GM23338 (cell line): Measurements from ENCODE around the gene EMP2. TPM values are rescaled to one million over a fixed set of nuclear protein-coding genes. Genes with fewer than 3 reads are reported as not detected.

ENCODE experiments used
- ATAC-seq: fragments of 200-7000 bp; cut with Tn5 transposase; 3 replicates; pipeline ENCODE4 v1.9.1; 2020
- DNase-seq: peaks from one replicate; pipeline ENCODE4 v3.0.0-alpha.2; 2015; ENCODE audit warnings: low spot score
- H2AFZ ChIP-seq: fragments of 200-600 bp; sonication (generic); 2 replicates; pipeline ENCODE4 v1.8.0; 2016; ENCODE audit warnings: antibody characterized with exemption, mild to moderate bottlenecking, moderate library complexity
- H3F3A ChIP-seq: fragments of 200-600 bp; sonication (generic); replicated peaks from 2 replicates; pipeline ENCODE4 v1.8.0; 2017; ENCODE audit warnings: antibody characterized with exemption, mixed run types, low read depth
- H3K27ac ChIP-seq: fragments of 200-600 bp; sonication (generic); 2 replicates; pipeline ENCODE4 v1.6.1; 2016; ENCODE audit warnings: low read depth
- H3K27me3 ChIP-seq: fragments of 200-600 bp; sonication (generic); 2 replicates; pipeline ENCODE4 v1.8.0; 2016; ENCODE audit warnings: mild to moderate bottlenecking, mixed run types, moderate library complexity; ENCODE audit not compliant: insufficient read depth
- H3K36me3 ChIP-seq: fragments of 200-600 bp; sonication (generic); 2 replicates; pipeline ENCODE4 v1.8.0; 2016; ENCODE audit warnings: mild to moderate bottlenecking; ENCODE audit not compliant: insufficient read depth
- H3K4me1 ChIP-seq: fragments of 200-600 bp; sonication (generic); 2 replicates; pipeline ENCODE4 v1.8.0; 2016; ENCODE audit warnings: mild to moderate bottlenecking, moderate library complexity; ENCODE audit not compliant: insufficient read depth
- H3K4me2 ChIP-seq: fragments of 200-600 bp; sonication (generic); 2 replicates; pipeline ENCODE4 v1.7.1; 2017; ENCODE audit warnings: mixed run types
- H3K4me3 ChIP-seq: fragments of 200-600 bp; sonication (generic); 2 replicates; pipeline ENCODE4 v1.6.1; 2016; ENCODE audit warnings: mixed run types
- H3K79me2 ChIP-seq: fragments of 200-600 bp; sonication (generic); replicated peaks from 2 replicates; pipeline ENCODE4 v1.8.0; 2017; ENCODE audit warnings: mild to moderate bottlenecking; ENCODE audit not compliant: insufficient read depth
- H3K9me2 ChIP-seq: fragments of 200-600 bp; sonication (generic); 2 replicates; pipeline ENCODE4 v1.8.0; 2017; ENCODE audit not compliant: insufficient read depth
- H4K20me1 ChIP-seq: fragments of 200-600 bp; sonication (generic); replicated peaks from 2 replicates; pipeline ENCODE4 v1.8.0; 2017; ENCODE audit warnings: mild to moderate bottlenecking; ENCODE audit not compliant: insufficient read depth
- H3K27ac Mint-ChIP-seq: 2 replicates; pipeline ENCODE4 v1.8.0; 2020; ENCODE audit warnings: inconsistent platforms, mild to moderate bottlenecking, moderate library complexity, mixed read lengths
- H3K27me3 Mint-ChIP-seq: 3 replicates; pipeline ENCODE4 v1.8.0; 2022; ENCODE audit warnings: low read depth, mild to moderate bottlenecking, moderate library complexity, mixed read lengths, inconsistent platforms; ENCODE audit not compliant: insufficient read depth, poor library complexity
- H3K36me3 Mint-ChIP-seq: 3 replicates; pipeline ENCODE4 v1.8.0; 2021; ENCODE audit warnings: low read depth, mild to moderate bottlenecking, inconsistent platforms, moderate library complexity, mixed read lengths
- H3K4me1 Mint-ChIP-seq: 3 replicates; pipeline ENCODE4 v1.8.0; 2020; ENCODE audit warnings: mild to moderate bottlenecking, inconsistent platforms, mixed read lengths
- H3K4me3 Mint-ChIP-seq: 3 replicates; pipeline ENCODE4 v1.8.0; 2021; ENCODE audit warnings: moderate library complexity, mild to moderate bottlenecking, inconsistent platforms, mixed read lengths
- H3K9me3 Mint-ChIP-seq: 3 replicates; pipeline ENCODE4 v1.8.0; 2020; ENCODE audit warnings: moderate library complexity, mild to moderate bottlenecking, inconsistent platforms, mixed read lengths
- STAT1 ChIP-seq: IDR thresholded peaks from one replicate; pipeline ENCODE4 v1.6.1; 2016; ENCODE audit warnings: antibody characterized with exemption; ENCODE audit not compliant: unreplicated experiment
- ZNF114 ChIP-seq: fragments of 250-450 bp; sonication (Bioruptor Pico); IDR thresholded peaks from 2 replicates; pipeline ENCODE4 v1.5.0; 2020; ENCODE audit warnings: mild to moderate bottlenecking, moderate library complexity
- polyA plus RNA-seq: library from polyadenylated mRNA; unstranded; fragments of >200 nt; fragmentation: Nextera tagmentation; extraction: Ambion mirVana; gene quantifications from 2 replicates; pipeline ENCODE4 v1.2.1, GENCODE V29; 2016
- total RNA-seq: library from RNA; depleted of rRNA; stranded (reverse); fragments of >200 nt; shearing (Covaris generic); gene quantifications from 2 replicates; pipeline ENCODE4 v1.2.3, GENCODE V29; 2014
- TF ChIP-seq, protein P1 (sequence below): IDR thresholded peaks from one replicate; pipeline ENCODE4 v1.6.1; 2018; ENCODE audit warnings: antibody characterized with exemption; ENCODE audit not compliant: unreplicated experiment
- TF ChIP-seq, protein P2 (sequence below), 2 experiments: fragments of 200-600 bp in 1 of 2; sonication (generic) in 1 of 2; conservative IDR thresholded peaks; 2 replicates each; pipeline versions ENCODE4 v1.5.1 to v1.6.1; 2016 to 2017; ENCODE audit warnings: antibody characterized with exemption in 2 of 2, low read depth in 2 of 2, mild to moderate bottlenecking in 2 of 2, moderate library complexity in 1 of 2
- TF ChIP-seq, protein P3 (sequence below): fragments of 250-450 bp; sonication (Bioruptor Pico); IDR thresholded peaks from 2 replicates; pipeline ENCODE4 v1.5.0; 2020; ENCODE audit warnings: mild to moderate bottlenecking, moderate library complexity

The EMP2 gene
- total and polyA plus RNA-seq, 2 experiments from 2014 or later = 7.3 to 40.1 TPM

DNA sequence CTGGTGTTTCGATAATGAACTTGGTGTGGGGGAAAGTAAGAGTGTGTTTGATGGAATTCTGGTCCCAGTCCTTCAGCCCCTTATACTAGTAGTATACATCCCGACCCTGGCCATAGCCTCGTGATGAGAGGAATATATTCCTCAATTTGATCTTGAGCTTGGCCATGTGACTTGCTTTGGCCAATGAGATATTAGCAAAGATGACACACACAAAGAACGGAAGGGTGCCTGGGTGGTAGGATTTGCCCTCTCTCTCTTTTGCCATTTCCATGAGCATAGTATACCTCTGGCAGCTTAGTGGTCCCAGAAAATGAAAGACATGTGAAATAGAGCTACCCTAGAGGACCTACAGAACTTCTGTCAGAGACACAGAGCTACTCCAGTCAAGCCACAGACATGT, 2.9 kb upstream of the EMP2 start:
- Histone ChIP-seq H3K27me3 (no peaks in the 10 kb centered on the region), H3K27ac (no peak overlapping the region), H3K79me2 (no peaks in the 10 kb centered on the region), H3K4me1 (peaks cover 31% of the 10 kb centered on the region), H3K9me2 (no peaks in the 10 kb centered on the region), H3K4me3 (no peak overlapping the region), H3K36me3 (no peaks in the 10 kb centered on the region), H3F3A (0 out of 2 replicates have a peak, but pooled peaks cover 3% of the 10 kb centered on the region), H2AFZ (no peak overlapping the region), H4K20me1 (no peaks in the 10 kb centered on the region), H3K4me2 (no peak overlapping the region)
- Mint-ChIP-seq H3K4me3 (no peak overlapping the region), H3K4me1 (peaks cover 40% of the 10 kb centered on the region), H3K27me3 (peaks cover 11% of the 10 kb centered on the region), H3K9me3 (no peaks in the 10 kb centered on the region; the same call in 2 of the 3 replicates), H3K27ac (no peak overlapping the region), H3K36me3 (no peaks in the 10 kb centered on the region; the same call in 2 of the 3 replicates)
- no peak for ATAC-seq
- TF ChIP-seq, protein P1, sequence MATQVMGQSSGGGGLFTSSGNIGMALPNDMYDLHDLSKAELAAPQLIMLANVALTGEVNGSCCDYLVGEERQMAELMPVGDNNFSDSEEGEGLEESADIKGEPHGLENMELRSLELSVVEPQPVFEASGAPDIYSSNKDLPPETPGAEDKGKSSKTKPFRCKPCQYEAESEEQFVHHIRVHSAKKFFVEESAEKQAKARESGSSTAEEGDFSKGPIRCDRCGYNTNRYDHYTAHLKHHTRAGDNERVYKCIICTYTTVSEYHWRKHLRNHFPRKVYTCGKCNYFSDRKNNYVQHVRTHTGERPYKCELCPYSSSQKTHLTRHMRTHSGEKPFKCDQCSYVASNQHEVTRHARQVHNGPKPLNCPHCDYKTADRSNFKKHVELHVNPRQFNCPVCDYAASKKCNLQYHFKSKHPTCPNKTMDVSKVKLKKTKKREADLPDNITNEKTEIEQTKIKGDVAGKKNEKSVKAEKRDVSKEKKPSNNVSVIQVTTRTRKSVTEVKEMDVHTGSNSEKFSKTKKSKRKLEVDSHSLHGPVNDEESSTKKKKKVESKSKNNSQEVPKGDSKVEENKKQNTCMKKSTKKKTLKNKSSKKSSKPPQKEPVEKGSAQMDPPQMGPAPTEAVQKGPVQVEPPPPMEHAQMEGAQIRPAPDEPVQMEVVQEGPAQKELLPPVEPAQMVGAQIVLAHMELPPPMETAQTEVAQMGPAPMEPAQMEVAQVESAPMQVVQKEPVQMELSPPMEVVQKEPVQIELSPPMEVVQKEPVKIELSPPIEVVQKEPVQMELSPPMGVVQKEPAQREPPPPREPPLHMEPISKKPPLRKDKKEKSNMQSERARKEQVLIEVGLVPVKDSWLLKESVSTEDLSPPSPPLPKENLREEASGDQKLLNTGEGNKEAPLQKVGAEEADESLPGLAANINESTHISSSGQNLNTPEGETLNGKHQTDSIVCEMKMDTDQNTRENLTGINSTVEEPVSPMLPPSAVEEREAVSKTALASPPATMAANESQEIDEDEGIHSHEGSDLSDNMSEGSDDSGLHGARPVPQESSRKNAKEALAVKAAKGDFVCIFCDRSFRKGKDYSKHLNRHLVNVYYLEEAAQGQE = no peak
- TF ChIP-seq, protein P2, sequence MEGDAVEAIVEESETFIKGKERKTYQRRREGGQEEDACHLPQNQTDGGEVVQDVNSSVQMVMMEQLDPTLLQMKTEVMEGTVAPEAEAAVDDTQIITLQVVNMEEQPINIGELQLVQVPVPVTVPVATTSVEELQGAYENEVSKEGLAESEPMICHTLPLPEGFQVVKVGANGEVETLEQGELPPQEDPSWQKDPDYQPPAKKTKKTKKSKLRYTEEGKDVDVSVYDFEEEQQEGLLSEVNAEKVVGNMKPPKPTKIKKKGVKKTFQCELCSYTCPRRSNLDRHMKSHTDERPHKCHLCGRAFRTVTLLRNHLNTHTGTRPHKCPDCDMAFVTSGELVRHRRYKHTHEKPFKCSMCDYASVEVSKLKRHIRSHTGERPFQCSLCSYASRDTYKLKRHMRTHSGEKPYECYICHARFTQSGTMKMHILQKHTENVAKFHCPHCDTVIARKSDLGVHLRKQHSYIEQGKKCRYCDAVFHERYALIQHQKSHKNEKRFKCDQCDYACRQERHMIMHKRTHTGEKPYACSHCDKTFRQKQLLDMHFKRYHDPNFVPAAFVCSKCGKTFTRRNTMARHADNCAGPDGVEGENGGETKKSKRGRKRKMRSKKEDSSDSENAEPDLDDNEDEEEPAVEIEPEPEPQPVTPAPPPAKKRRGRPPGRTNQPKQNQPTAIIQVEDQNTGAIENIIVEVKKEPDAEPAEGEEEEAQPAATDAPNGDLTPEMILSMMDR (conservative IDR thresholded peaks at IDR 0.05; ENCODE audit: low read depth in 2 of 2) = no peak
- no peak for TF ChIP-seq ZNF114 (CRISPR knock-in tag)
- DNase-seq = no peak

DNA sequence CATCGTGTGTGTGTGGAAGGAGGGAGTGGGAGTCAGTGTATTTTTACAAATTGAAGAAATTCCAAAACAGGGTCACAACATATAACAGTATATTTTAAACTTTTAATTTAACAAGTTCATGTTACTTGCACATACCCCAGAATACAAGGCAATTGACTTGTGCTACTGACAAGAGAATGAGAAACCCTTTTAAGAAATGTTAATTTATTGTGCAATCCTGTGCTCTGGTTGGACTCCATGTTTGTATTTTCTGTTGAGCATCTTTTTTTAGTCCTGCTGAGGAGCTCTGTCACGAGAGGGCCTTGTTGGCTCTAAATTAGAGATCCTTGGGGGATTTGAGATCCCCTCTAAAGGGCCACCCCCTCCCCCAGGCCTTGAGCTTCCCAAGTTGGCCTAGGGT, 1.1 kb upstream of the EMP2 start:
- Histone ChIP-seq H3K79me2 (no peaks in the 10 kb centered on the region), H4K20me1 (no peaks in the 10 kb centered on the region), H3K27me3 (no peaks in the 10 kb centered on the region), H3K36me3 (no peaks in the 10 kb centered on the region), H3K9me2 (no peaks in the 10 kb centered on the region), H3K27ac (no peak overlapping the region), H3K4me2 (peak overlapping the region; percentile 94), H2AFZ (no peak overlapping the region), H3K4me3 (peak overlapping the region; percentile 82; the same call in 1 of the 2 replicates), H3K4me1 (peaks cover 43% of the 10 kb centered on the region), H3F3A (0 out of 2 replicates have a peak, but pooled peaks cover 3% of the 10 kb centered on the region)
- Mint-ChIP-seq H3K27ac (no peak overlapping the region; the same call in 1 of the 2 replicates), H3K36me3 (no peaks in the 10 kb centered on the region; the same call in 2 of the 3 replicates), H3K9me3 (no peaks in the 10 kb centered on the region; the same call in 2 of the 3 replicates), H3K27me3 (peaks cover 16% of the 10 kb centered on the region), H3K4me1 (peaks cover 57% of the 10 kb centered on the region), H3K4me3 (peak overlapping the region; percentile 78)
- DNase-seq = no peak
- no peak for ATAC-seq
- no peak for TF ChIP-seq STAT1
- TF ChIP-seq, protein P1 = no peak
- TF ChIP-seq, protein P3, sequence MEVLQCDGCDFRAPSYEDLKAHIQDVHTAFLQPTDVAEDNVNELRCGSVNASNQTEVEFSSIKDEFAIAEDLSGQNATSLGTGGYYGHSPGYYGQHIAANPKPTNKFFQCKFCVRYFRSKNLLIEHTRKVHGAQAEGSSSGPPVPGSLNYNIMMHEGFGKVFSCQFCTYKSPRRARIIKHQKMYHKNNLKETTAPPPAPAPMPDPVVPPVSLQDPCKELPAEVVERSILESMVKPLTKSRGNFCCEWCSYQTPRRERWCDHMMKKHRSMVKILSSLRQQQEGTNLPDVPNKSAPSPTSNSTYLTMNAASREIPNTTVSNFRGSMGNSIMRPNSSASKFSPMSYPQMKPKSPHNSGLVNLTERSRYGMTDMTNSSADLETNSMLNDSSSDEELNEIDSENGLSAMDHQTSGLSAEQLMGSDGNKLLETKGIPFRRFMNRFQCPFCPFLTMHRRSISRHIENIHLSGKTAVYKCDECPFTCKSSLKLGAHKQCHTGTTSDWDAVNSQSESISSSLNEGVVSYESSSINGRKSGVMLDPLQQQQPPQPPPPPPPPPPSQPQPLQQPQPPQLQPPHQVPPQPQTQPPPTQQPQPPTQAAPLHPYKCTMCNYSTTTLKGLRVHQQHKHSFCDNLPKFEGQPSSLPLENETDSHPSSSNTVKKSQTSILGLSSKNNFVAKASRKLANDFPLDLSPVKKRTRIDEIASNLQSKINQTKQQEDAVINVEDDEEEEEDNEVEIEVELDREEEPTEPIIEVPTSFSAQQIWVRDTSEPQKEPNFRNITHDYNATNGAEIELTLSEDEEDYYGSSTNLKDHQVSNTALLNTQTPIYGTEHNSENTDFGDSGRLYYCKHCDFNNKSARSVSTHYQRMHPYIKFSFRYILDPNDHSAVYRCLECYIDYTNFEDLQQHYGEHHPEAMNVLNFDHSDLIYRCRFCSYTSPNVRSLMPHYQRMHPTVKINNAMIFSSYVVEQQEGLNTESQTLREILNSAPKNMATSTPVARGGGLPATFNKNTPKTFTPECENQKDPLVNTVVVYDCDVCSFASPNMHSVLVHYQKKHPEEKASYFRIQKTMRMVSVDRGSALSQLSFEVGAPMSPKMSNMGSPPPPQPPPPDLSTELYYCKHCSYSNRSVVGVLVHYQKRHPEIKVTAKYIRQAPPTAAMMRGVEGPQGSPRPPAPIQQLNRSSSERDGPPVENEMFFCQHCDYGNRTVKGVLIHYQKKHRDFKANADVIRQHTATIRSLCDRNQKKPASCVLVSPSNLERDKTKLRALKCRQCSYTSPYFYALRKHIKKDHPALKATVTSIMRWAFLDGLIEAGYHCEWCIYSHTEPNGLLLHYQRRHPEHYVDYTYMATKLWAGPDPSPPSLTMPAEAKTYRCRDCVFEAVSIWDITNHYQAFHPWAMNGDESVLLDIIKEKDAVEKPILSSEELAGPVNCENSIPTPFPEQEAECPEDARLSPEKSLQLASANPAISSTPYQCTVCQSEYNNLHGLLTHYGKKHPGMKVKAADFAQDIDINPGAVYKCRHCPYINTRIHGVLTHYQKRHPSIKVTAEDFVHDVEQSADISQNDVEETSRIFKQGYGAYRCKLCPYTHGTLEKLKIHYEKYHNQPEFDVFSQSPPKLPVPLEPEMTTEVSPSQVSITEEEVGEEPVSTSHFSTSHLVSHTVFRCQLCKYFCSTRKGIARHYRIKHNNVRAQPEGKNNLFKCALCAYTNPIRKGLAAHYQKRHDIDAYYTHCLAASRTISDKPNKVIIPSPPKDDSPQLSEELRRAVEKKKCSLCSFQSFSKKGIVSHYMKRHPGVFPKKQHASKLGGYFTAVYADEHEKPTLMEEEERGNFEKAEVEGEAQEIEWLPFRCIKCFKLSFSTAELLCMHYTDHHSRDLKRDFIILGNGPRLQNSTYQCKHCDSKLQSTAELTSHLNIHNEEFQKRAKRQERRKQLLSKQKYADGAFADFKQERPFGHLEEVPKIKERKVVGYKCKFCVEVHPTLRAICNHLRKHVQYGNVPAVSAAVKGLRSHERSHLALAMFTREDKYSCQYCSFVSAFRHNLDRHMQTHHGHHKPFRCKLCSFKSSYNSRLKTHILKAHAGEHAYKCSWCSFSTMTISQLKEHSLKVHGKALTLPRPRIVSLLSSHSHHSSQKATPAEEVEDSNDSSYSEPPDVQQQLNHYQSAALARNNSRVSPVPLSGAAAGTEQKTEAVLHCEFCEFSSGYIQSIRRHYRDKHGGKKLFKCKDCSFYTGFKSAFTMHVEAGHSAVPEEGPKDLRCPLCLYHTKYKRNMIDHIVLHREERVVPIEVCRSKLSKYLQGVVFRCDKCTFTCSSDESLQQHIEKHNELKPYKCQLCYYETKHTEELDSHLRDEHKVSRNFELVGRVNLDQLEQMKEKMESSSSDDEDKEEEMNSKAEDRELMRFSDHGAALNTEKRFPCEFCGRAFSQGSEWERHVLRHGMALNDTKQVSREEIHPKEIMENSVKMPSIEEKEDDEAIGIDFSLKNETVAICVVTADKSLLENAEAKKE (CRISPR knock-in tag) = no peak
